Heart right ventricle (tissue), 16 donors: ENCODE data around the gene COL26A1. TPM values are rescaled to one million over a fixed set of nuclear protein-coding genes. Genes with fewer than 3 reads are reported as not detected.
"Not testable (repeated sequence)": the region's sequence is repeated elsewhere in the genome, so short reads cannot be mapped to it uniquely, and the experiment has no call there.

ENCODE experiments used
- ATAC-seq, 8 donors: fragments of 200-7000 bp; cut with Tn5 transposase; one replicate each; pipeline ENCODE4 v1.9.1; 2020; ENCODE audit warnings: mild to moderate bottlenecking in 8 of 8, moderate library complexity in 8 of 8, moderate number of reproducible peaks in 1 of 8
- DNase-seq, 2 donors: peaks; one replicate each; pipeline ENCODE4 v3.0.0-alpha.2; 2020
- H3K27ac ChIP-seq, 10 donors: fragments of 200-600 bp; sonication (generic) in 2 of 10; one replicate each; pipeline versions ENCODE4 v1.5.0 to v1.8.0; 2020 to 2022; ENCODE audit warnings: mild to moderate bottlenecking in 3 of 10
- H3K27me3 ChIP-seq, 7 donors: fragments of 200-600 bp; one replicate each; pipeline ENCODE4 v1.8.0; 2021 to 2022; ENCODE audit warnings: mild to moderate bottlenecking in 2 of 7
- H3K36me3 ChIP-seq, 9 donors: fragments of 200-600 bp; sonication (generic) in 1 of 9; one replicate each; pipeline versions ENCODE4 v1.5.0 to v1.8.0; 2020 to 2022; ENCODE audit warnings: mild to moderate bottlenecking in 2 of 9
- H3K4me1 ChIP-seq, 9 donors: fragments of 200-600 bp; sonication (generic) in 1 of 9; one replicate each; pipeline versions ENCODE4 v1.5.0 to v1.8.0; 2020 to 2022; ENCODE audit warnings: mild to moderate bottlenecking in 4 of 9
- H3K4me3 ChIP-seq, 10 donors: fragments of 200-600 bp; sonication (generic) in 2 of 10; one replicate each; pipeline versions ENCODE4 v1.5.0 to v1.8.0; 2020 to 2022; ENCODE audit warnings: mild to moderate bottlenecking in 7 of 10, moderate library complexity in 2 of 10
- H3K9me3 ChIP-seq, 11 donors: fragments of 200-600 bp in 10 of 11; sonication (generic) in 2 of 11; one replicate each; pipeline versions ENCODE4 v1.5.0 to v1.8.0; 2013 to 2022; ENCODE audit warnings: mild to moderate bottlenecking in 2 of 11, control low read depth in 1 of 11, moderate library complexity in 1 of 11
- WGBS, 2 donors: extraction: QIAGEN DNeasy Blood & Tissue Kit; methylation state at CpG; one replicate each; pipeline ENCODE4 v1.1.7; 2013; ENCODE audit warnings: inconsistent platforms in 1 of 2; 5-methylcytosine and 5-hydroxymethylcytosine counted together
- intact Hi-C, 10 donors: fragments of 100-400 bp; cut with DNase I; formaldehyde crosslinking; loops; one replicate each; pipeline versions ENCODE4 v1.11.1 to v1.14.2; 2022
- polyA plus RNA-seq, 2 donors: library from polyadenylated mRNA; stranded (reverse); fragments of 200-250 nt; gene quantifications; one replicate each; pipeline ENCODE4 v1.2.3, GENCODE V29; 2013
- total RNA-seq, 10 donors: library from RNA; stranded (reverse); fragmentation: NEBNext Ultra II Directional in 3 of 10; extraction: Animal tissue kit (Norgen Biotek cat#: 25700) in 3 of 10; gene quantifications; one replicate each; pipeline versions ENCODE4 v1.2.1 to v1.2.4, GENCODE V29; 2021 to 2023
- TF ChIP-seq, protein P1 (sequence below), 9 donors: fragments of 200-600 bp; sonication (generic) in 2 of 9; IDR thresholded peaks; one replicate each; pipeline versions ENCODE4 v1.5.0 to v1.8.0; 2021 to 2022; ENCODE audit warnings: antibody characterized with exemption in 9 of 9, mild to moderate bottlenecking in 5 of 9, moderate library complexity in 1 of 9
- donor health status: Arrhythmogenic right ventricular cardiomyopathy.
- donor health status: ischemic (EF 13 %, LVEDD 7.1; RV severe dilation, severe dysfunction).
- donor health status: healthy with polysubstance abuse.
- donor health status: DM: no; HTN: yes; CAD: no.
- donor health status: DM: no; HTN: no; CAD: no.
- donor health status: ischemic (EF 25% LVEDD 6.9; RV normal size, moderate dysfunction).
- donor health status: ischemic (EF 25% LVEDD 5.7; RV mildly dilated, moderate dysfunction).
- donor health status: healthy.
- donor health status: DM: yes; HTN: yes; CAD: no.
- donor health status: Ischemic cardiomyopathy.
- donor health status: ischemic (EF 35%, LVEDD 5.7; RV mildly dilated, moderate dysfunction).
- donor health status: nonischemic (EF 11% LVEDD 7.7; RV severe dilation, severe dysfunction).
- donor health status: DM: yes; HTN: yes; CAD: no.
- donor health status: PGD.
- donor health status: ischemic (EF 29% LVEDD 5.4; RV normal size, mild dysfunction).
- donor health status: nonischemic (EF 23%, LVEDD 6.1; RV moderate dilation, normal function).

COL26A1 gene
- total and polyA plus RNA-seq, 12 donors: 0.07 to 0.50 TPM; not detected in 10

GRCh38 chr7:101479217-101479616, 116.5 kb downstream of the COL26A1 start:
- intact Hi-C loops: no loop called here
- Histone ChIP-seq H3K4me3 (no peak overlapping the region), H3K27ac (no peak overlapping the region), H3K9me3 (peaks cover 0 to 33% (median 13%) of the 10 kb centered on the region in 11 donors), H3K27me3 (peaks cover 0 to 7% (median 0%) of the 10 kb centered on the region in 7 donors), H3K4me1 (no peaks in the 10 kb centered on the region), H3K36me3 (no peaks in the 10 kb centered on the region)
- 96 to 98% methylated on average over 1 of the region's 1 CpG for WGBS, 2 donors
- ATAC-seq (no peak), DNase-seq (no peak)
- TF ChIP-seq, protein P1, sequence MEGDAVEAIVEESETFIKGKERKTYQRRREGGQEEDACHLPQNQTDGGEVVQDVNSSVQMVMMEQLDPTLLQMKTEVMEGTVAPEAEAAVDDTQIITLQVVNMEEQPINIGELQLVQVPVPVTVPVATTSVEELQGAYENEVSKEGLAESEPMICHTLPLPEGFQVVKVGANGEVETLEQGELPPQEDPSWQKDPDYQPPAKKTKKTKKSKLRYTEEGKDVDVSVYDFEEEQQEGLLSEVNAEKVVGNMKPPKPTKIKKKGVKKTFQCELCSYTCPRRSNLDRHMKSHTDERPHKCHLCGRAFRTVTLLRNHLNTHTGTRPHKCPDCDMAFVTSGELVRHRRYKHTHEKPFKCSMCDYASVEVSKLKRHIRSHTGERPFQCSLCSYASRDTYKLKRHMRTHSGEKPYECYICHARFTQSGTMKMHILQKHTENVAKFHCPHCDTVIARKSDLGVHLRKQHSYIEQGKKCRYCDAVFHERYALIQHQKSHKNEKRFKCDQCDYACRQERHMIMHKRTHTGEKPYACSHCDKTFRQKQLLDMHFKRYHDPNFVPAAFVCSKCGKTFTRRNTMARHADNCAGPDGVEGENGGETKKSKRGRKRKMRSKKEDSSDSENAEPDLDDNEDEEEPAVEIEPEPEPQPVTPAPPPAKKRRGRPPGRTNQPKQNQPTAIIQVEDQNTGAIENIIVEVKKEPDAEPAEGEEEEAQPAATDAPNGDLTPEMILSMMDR (IDR thresholded peaks at IDR 0.05): no peak

- H3K27me3 ChIP-seq: peaks cover 0 to 60% (median 5%) of the 10 kb centered on the region in 7 donors
- WGBS, 2 donors: 71% methylated on average over 7 of the region's 7 CpGs
- H3K27ac ChIP-seq: not testable (repeated sequence)
Observed at GRCh38 chr7:101486056-101486432, 123.4 kb downstream of the COL26A1 start.

DNA sequence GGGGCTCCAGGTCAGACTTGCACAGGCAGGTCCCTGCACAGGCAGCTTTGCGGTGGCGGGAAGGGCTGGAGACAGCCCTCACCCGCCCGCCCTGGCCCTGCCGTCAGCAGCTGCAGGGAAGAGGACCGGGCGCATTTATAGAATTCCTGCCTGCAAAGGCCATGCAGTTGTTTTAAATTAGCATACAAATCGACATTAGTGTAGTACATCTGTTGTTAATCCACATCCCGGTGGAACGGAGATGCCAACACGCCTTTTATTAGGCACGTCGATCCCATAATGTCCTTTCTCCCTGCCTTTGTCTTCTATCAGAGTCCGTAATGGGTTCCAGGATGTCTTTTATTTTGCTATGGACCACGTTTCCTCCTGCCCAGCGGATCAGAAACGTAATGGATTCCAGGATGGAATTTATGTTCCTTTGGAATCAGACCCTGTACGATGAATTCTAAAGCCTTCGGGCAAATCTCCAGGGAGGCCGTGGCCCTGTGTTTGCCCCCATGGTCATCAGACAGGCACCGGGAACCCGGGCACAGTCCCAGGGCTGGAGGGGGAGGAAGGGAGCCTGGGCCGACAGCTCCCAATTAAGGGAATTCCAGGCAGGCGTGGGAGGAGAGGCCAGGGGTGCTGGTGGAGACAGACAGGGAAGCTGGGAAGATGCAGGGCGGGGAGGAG, 123.9 kb downstream of the COL26A1 start:
- ATAC-seq (no peak), DNase-seq (no peak)
- Histone ChIP-seq H3K4me1 (no peaks in the 10 kb centered on the region), H3K27me3 (peaks cover 0 to 61% (median 5%) of the 10 kb centered on the region in 7 donors), H3K9me3 (no peaks in the 10 kb centered on the region), H3K4me3 (no peak overlapping the region), H3K27ac (no peak overlapping the region), H3K36me3 (no peaks in the 10 kb centered on the region)
- WGBS, 2 donors: 35 to 46% methylated on average over 25 of the region's 25 CpGs
- intact Hi-C loops: no loop called here
- TF ChIP-seq, protein P1 (IDR thresholded peaks at IDR 0.05): no peak

More at GRCh38 chr7:101486056-101486432, 123.4 kb downstream of the COL26A1 start:
- H3K4me1 ChIP-seq, ATAC-seq, H3K4me3 ChIP-seq, H3K9me3 ChIP-seq, DNase-seq, intact Hi-C loops, H3K36me3 ChIP-seq: not testable (repeated sequence)

DNA sequence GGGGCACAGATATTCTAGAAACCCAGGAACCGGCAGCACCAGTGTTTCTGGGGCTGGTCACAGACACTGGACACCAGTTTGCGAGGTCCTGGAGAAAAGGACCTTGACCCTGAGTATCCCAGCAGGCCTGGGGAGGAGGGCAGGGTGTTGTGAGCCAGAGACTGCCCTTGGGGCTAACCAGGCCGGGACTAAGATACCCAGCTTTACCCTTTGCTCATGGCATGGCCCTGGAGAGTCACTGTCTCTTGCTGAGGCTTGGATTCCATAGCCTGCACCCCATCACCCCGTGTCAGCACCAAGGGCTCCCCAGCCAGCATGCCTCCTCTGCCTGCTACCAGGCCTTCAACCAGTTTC, 124.4 kb downstream of the COL26A1 start:
- intact Hi-C loops: no loop called here
- Histone ChIP-seq H3K4me1 (no peaks in the 10 kb centered on the region), H3K27me3 (peaks cover 0 to 66% (median 9%) of the 10 kb centered on the region in 7 donors), H3K27ac (no peak overlapping the region), H3K36me3 (no peaks in the 10 kb centered on the region), H3K9me3 (no peaks in the 10 kb centered on the region), H3K4me3 (no peak overlapping the region)
- WGBS, 2 donors: 68 to 69% methylated on average over 4 of the region's 4 CpGs
- TF ChIP-seq, protein P1 (IDR thresholded peaks at IDR 0.05): no peak
- no peak for DNase-seq
- no peak for ATAC-seq

DNA sequence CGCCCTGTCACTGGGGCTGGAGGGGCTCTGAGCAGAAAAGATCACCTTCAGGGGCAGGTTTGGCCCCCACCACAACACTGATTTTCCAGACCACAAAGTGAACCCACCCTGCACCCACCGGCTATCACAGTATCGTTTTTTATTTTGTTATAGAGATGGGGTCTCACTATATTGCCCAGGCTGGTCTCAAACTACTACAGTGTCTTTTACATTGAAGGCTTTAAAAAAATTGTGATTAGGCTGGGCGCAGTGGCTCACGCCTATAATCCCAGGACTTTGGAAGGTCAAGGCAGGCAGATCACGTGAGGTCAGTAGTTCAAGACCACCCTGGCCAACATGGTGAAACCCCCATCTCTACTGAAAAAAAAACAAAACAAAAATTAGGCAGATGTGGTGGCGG, 125.1 kb downstream of the COL26A1 start:
- Histone ChIP-seq H3K27ac (no peak overlapping the region), H3K4me1 (no peaks in the 10 kb centered on the region), H3K4me3 (no peak overlapping the region), H3K36me3 (no peaks in the 10 kb centered on the region), H3K27me3 (peaks cover 0 to 73% (median 11%) of the 10 kb centered on the region in 7 donors), H3K9me3 (no peaks in the 10 kb centered on the region)
- no peak for DNase-seq
- TF ChIP-seq, protein P1 (IDR thresholded peaks at IDR 0.05): no peak
- intact Hi-C loops: no loop called here
- no peak for ATAC-seq
- WGBS, 2 donors: 91 to 96% methylated on average over 7 of the region's 7 CpGs
